GM21526 (cell line): Measurements from ENCODE around the gene NRP1.
"Not testable (repeated sequence)": the region's sequence is repeated elsewhere in the genome, so short reads cannot be mapped to it uniquely, and the experiment has no call there.

Experiments used
- ATAC-seq: cut with Tn5 transposase; IDR thresholded peaks from one replicate; pipeline ENCODE4 v1.9.1; 2021; ENCODE audit warnings: moderate library complexity; ENCODE audit not compliant: unreplicated experiment, low FRiP score

The NRP1 gene

DNA sequence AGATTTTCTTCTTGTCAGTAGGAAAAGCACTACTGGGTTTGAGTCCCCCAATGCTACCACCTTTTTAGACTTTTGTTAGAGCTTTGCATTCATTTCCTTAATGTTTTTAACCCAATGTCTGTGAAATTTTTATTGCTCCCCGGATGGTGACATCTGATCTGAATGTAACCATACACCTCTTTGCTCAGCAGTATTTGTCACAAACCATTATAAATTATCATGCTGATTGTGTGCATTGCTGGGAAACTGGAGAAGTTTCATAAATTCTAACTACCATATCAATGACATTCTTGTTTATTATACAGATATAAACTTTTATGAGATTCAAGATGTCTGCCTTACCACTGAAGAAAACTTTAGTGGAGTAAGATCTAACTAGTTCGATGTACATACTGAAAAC is 8.5 kb downstream of the NRP1 start:
- no peak for ATAC-seq

DNA sequence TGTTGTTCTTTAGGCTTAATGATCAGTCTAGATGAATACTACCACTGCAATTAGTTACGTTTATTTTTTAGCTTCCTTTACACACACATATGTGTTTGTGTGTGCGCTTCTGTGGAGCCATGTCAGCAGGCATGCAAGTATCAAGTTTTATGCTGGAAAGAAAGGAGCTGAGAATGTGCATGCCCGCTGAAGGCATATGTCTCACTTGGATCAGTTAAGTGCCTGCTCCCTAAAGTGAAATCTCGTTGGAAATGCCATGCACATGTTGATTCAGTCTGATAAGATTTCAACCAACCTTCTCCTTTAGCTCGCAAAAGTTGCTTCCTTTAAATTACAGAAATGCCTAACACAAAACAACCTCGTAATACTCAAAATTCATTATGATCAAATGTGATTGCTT is 10.7 kb downstream of the NRP1 start:
- ATAC-seq = no peak

DNA sequence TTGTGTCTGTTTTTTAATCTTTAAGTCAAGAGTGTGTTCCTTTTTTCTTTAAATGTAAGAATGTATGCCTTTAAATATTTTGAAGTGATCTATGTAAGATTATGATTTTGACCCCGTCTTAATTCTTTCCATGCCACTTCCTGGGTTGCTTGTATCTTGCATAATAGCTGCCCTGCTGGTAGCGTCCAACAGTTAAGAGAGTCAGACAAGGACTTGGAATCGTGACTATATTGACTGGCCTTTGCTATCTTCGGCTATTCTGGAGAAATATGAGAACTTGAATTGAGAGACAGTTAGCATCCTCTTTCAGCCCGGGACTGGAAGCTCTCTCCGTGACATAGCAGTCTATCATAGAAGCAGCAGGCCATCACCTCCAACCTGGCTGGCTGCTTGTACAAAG is 13.0 kb downstream of the NRP1 start:
- ATAC-seq = no peak

DNA sequence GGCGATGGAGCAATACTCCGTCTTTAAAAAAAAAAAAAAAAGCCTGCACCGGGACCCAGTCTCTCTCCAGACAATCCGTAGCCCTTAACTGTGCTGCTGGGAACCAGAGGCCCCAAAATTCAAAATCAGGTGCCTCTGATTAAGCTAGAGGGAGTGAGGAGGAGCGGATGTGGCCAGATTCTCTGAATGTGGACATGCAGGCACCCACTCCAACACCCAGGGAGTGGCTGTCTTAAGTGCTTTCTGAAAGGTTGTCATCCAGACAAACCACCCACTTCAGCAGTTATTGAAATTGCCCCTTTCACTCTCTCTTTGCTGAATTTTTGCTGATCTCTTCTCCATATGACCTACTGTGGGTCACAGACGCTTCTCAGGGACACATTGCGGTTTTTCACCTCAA is 14.2 kb downstream of the NRP1 start:
- no peak for ATAC-seq

DNA sequence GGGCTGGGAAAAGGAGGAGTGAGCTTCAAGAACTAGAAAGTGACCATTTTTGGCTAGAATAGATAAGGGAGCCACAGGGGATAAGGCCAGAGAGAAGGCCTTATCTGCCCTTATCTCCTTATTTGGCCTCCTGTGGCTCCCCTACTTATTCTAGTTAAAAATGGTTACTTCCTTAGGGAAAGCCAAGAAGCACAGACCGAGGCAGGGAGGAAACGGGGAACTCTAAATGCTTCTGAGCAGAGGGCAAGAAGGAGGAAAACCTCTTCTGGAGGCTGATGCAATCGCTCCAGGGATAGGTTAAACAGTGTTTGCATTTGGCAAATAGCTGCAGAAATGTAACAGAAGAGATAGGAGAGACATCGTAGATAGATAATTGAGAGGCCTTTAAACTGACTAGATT is 18.6 kb downstream of the NRP1 start:
- no peak for ATAC-seq

DNA sequence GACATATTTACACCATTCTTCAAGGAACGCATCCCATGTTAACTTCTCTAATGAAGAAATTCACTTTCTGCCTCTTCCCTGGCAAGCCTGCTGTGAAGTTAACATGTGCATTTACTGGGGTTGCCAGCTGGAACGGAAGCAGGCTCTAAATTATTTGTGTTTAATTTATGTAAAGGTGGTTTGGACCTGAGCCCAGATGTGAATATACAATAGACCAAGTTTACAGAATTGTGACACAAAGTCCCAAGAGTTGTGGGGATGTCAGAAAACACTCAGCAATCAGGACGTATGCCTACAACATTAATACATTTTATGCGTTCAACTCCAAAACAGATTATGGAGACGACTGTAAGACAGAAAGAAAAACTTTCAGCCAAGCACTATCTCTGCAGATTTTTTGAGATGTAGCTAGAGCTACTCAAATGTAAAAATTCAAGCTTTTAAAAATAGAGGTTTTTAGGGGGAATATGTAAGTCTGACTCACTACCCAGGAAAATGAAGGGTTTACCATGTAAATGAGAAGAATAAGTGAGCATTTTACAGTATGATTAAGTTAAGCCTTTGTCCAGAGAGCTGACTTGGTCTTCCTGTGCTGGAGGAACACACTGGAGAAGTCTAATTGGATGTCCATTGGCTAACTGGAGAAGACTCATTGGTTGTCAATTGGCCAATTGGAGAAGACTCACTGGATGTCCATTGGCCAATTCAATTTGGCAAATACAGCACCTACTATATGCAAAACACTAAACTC is 19.5 kb downstream of the NRP1 start:
- ATAC-seq = no peak

DNA sequence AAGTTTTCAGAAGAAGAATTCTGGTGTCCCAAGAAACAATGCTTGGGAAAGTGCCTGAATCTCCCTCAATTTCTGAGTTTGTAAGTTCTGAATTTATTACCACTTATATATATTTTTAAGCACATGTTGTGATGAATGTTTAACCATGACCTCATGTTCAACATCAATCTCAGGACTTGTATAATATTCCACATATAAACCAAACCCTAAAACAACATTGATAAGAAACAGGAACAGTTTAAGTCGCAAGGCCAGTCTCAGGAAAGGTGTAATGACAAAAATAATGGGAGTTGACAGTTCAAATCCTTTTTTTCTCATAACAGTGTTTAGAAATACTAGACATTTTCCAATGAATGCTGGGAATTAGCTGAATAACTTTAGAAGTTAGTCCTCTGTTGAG is 22.8 kb downstream of the NRP1 start:
- ATAC-seq = no peak

DNA sequence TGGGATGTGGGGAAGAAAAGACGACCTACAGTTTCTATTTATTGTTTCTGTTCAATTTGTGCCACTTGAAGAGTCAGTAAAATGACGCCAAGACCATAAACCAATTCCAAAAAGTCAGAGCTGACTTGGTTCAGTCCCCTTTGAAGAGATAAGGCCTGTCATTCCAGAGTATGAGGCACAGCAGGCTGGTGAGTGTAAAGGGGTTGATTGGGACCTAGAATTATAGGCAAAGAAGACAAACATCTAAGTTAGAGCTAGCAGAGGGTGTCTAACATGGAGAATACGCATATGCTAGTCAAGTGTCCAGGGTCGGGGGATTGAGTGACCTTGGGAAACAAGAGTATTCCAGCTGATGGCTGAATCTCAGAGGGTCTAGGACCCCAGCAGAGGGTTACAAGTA is 23.6 kb downstream of the NRP1 start:
- no peak for ATAC-seq

DNA sequence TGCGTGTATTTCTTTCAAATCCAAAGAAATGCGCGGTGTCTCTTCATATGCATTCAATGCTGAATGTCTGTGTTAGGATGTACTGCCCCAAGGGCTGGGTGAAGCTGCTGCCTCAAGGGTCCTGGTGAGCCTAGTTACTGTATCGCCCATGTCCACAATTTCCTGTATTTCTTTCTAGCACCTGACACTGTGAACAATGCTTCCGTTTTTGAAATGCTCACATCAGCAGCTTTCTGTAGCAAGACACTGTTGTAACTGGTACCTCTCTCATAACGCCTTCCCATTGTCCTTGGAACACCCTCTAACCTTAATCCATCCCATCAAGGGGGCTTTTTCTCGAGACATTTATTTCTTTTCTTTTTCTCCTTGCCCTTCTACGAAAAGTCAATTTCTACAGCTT is 25.1 kb downstream of the NRP1 start:
- ATAC-seq = no peak

DNA sequence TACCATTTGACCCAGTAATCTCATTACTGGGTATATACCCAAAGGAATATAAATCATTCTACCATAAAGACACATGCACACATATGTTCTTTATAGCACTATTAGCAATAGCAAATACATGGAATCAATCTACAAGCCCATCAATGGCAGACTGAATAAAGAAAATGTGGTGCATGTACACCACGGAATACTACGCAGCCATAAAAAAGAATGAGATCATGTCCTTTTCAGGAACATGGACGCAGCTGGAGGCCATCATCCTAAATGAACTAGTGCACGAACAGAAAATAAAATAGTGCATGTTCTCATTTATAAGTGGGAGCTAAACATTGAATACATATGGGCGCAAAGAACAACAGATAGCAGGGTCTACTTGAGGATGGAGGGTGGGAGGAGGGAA is 26.6 kb downstream of the NRP1 start:
- no peak for ATAC-seq

DNA sequence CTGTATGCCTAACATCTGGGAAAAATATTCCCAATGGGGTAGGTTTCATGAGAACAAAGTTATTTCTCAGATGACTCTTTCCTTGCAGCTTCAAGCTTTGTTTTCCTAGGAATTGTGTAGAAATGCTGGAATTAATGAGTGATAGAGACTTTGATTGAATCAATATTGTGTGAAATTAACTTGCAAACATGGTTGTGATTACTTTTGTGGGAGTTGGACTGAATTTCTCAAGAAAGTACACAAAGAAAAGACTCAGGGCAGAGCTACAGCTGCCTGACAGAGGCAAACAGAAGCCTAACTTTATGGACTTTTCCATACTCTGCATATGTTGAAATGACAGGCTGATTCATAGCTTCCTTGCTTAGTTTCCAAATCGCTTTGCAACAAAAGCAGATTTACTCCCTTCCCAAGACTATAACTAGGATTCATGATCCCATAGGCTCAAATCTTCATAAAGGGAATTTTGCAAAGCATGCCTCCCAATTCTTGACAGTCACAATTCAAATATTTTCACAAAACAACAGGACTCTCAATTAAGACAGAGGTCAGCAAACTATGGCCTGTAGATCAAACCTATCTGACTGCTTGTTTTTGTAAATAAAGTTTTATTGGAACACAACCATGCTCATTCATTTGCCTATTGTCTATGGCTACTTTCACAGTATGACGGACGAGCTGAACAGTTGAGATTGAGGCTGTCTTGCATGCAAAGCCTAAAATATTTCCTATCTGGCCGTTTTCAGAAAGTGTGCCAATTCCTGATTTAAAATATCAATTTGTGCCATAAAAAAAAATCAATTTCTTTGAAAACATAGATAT is 27.6 kb downstream of the NRP1 start:
- ATAC-seq = no peak

DNA sequence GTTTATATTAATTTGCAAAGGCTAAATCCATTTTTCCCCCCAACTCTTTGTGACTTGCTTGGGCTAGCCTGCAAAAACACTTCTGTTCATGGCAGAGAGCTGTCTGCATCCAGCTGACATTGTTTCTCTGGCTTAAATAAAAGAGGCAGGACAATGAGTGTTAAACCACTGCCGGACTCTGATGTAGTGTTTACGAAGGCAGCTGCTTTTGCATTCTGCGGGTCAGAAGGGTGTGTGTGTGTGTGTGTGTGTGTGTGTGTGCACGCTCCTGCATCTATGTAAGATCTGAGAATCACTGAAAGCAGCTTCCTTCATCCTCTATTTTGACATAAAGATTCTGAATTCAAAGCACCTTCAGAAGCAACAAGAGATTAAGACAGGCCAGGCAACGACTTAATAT is 28.3 kb downstream of the NRP1 start:
- ATAC-seq = no peak

DNA sequence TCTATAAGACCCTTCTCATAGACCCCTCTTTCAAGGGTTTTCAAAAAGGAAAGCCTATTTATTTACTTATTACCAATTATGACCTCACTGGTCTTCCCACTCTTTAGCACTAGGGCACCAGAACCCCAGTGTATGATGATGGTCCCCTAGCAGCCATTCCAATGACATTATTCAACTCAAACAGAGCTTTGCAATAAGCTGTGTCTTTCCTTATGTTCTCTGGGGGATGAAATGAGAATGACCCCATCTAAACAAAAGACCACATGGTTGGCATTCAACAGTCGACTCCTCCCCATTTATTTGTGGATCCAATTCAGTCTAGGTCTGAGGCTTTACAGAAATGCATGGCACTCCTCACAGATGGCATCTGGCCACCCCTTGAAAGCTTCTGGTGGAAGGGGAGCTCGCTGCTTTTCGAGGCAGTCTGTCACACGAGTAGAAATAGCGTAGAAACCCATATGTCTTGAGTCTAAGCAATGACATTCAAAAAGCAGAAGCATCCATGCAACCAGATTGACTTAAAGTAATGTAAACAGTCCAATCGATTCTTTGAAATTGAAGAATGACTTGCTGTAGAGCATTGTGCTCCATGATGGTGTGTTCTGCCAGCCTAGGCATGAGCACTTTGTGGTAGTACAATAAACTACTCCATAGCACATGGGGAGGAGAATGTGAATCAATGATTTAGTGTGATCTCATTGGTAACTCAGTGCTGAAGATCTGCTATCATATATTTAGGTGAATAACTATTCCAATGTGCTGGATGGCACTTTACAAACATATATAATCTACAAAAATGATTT is 29.8 kb downstream of the NRP1 start:
- ATAC-seq = no peak

DNA sequence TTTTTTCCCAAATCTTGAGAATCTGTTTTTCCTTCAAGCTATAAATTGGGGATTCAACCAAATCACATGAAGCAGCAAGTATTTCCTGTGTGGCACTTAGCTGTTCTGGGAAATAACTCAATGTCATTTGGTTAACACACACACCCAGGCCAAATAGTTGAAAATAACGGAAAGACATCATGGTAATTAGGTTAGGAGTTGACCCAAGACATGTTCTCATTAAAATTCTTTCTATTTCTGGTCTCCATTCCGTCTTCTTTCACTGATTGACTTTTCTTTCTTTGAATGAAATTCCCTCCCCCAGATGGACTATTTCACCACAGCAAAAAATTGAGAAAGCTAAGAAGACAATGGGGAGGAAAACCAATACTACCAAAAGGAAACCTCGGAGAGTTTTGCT is 30.5 kb downstream of the NRP1 start:
- ATAC-seq = no peak

DNA sequence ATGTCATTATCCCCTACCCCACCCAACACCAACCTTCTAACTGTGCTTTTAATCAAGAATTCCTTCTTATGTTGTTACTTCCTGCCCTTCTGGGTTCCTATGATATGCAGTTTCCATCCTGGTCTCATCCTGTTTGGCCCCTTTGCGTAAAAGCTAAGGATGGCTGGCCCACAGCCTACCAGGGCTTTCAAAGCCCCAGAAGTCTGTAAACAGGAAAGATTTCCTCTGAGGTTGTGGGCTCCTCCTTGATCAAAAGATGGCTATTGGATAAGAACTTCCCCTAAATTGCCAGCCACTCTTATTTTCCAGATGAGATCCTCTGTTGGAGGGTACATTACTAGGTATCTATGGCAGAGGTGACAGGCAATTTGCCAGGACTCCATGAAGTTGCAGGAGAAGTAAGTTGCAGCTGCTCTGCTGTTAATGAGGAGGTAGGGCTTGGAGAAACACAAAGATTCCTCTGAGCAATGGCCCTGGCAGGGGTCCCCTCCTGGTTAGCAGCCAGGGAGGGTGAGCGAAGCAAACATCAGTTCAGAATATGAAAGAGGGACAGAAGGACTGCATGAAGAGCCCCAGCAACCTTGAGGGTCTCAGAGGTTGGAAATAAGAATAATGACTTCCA is 32.1 kb downstream of the NRP1 start:
- no peak for ATAC-seq

DNA sequence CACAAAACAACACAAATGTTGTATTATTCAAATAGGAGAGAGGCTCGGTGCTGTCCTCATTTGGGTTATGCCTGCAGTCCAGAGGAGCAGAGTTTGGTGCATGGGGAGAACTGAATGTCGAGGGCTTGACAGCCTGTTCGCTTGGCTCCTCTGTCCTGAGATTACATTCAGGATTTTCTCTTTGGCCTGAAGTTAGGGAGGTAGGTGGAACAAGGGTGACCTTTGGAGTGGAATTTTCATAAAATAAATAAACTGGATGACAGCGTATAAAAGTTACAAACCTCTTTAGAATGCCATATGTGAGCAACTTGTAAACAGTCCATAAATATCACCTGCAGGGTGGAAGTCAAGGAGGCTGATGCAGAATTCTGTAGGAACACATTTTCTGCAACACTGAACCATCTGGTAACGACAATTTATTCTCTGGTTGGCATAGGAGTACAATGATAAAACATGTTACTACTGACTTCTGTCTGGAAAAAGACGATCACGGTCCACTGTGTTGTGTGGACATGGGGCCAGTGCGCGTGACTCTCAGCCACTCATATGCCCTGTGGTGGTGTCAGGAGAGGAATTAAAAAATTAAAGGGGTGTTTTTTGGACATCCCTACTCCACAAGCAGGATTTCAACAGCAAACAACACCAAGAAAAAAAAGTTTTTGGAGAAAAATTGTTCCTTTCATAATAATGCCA is 33.2 kb downstream of the NRP1 start:
- ATAC-seq = no peak

DNA sequence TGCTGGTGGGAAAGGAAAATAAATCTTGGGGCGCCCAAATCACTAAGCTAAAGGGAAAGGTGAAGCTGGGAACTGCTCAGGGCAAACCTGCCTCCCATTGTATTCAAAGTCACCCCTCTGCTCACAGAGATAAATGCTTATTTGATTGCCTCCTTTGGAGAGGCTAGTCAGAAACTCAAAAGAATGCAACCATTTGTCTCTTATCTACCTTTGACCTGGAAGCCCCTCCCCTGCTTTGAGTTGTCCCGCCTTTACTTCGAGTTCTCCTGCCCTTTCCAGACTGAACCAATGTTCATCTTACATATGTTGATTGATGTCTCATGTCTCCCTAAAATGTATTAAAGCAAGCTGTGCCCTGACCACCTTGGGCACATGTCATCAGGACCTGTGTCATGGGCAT is 33.9 kb downstream of the NRP1 start:
- ATAC-seq = not testable (repeated sequence)

DNA sequence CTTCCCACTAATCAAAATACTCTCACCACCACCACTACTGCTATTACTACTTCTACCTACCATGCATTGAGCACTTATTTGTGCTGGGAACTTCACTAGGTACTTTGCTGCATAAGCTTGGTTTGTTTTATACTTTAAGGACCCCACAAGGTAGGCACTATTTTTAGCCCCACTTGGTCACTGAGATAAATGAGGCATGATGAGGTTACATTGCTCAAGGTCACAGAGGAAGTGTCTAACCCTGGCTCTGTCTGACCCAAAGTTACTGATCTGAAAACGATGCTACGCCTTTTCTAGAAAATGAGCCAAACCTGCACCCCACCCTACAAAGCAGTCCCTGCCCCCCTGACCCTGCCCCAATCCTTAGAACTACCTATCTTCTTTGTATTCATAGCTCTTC is 35.6 kb downstream of the NRP1 start:
- no peak for ATAC-seq

DNA sequence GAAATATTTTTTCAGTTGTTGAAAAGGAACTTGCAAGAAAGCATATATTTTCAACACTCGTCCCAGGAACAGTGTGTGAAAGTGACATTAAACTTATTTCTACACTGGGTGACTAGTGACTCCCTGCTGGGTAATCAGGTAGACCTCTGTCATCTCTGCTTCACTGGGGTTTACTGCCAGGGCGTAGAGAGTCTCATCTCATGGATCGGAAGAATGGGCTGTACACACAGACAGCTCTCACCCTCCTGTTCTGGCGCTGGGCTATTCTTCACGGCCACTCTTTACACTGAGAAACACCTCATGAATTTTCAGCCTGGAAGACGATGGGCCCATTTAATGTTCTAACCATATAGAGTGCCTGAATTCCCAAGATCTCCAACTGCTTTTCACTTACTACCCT is 36.4 kb downstream of the NRP1 start:
- no peak for ATAC-seq

DNA sequence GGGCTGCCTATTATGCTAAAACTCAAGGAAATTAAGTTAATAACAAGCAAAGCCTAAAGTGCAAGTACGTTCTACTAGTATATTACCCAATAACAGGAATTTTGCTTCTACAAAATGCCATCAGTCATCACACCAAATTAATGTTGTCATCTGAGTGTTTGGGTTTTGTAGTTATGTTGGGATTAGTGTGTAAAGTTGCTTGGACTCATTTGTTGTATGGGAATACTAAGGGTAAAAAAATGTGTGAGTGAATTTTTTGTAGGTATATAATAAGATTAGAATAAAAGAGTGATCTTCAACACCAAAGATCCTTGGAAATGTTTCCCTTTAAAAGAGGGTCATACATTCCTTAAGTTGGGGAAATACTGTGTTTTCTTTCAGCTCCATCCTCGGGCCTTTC is 38.6 kb downstream of the NRP1 start:
- no peak for ATAC-seq
